ENCODE measurements around the gene ASCL4. TPM values are rescaled to one million over a fixed set of nuclear protein-coding genes. Genes with fewer than 3 reads are reported as not detected.

Gene ASCL4, protein sequence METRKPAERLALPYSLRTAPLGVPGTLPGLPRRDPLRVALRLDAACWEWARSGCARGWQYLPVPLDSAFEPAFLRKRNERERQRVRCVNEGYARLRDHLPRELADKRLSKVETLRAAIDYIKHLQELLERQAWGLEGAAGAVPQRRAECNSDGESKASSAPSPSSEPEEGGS
- not detected in 2 replicates for total RNA-seq

DNA sequence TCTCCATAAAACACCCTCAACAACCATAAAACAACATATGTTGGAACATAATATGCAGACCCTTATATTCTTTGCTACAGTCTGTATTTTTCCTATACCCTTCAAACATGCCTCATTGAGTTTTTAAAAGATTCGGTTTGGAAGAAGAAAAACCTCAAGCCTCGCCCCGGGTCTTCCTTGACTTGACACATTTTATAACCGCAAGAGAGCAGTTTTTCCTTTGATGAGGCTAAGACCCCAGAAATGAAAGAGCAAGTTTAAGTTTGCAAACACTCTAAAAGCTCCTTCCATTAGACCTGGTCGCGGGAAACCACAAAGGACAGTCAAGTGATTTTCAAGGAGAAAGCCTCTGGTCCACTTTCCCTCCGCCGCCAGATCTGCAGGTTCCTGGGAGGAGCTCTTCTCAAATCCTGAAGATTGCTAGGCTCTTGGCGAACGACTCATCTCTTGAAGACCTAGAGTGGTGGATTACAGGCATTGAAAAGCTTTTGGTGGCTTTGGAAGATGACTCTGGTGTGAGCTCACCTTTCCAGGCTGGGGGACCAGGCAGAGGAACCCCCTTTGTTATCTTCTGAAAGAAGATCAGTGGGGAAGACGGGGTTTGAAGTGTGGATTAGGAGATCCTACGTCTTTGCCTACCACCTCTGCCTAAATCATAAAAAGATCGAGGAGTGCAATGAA is at the start of gene ASCL4:
TSS of gene ASCL4 (plus strand) at position 356 of the 681 bp plus-strand sequence. CDS start 515 bp downstream, outside the sequence.

GRCh38 chr12:107760809-107761501 is 13.5 kb upstream of the ASCL4 start, which contains the start of gene PRDM4:
PRDM4 (minus strand) TSS chr12:107761137; CDS start chr12:107760515, 622 bp downstream.

Other genes with a start within 250 kb of the ASCL4 start
- 80.6 and 121 TPM in 2 replicates for gene PWP1, start 88.9 kb upstream of the ASCL4 start, total RNA-seq
- 15.7 and 18.6 TPM in 2 replicates for gene PRDM4, start 13.6 kb upstream of the ASCL4 start, total RNA-seq